DMS79 treated with DMSO at 0.1 percent for 48 hours (cell line): Measurements from ENCODE around the gene TMC8.

ENCODE experiments used
- DNase-seq: peaks from one replicate; lab custom pipeline; 2025; lab: John Stamatoyannopoulos, UW

The TMC8 gene

DNA sequence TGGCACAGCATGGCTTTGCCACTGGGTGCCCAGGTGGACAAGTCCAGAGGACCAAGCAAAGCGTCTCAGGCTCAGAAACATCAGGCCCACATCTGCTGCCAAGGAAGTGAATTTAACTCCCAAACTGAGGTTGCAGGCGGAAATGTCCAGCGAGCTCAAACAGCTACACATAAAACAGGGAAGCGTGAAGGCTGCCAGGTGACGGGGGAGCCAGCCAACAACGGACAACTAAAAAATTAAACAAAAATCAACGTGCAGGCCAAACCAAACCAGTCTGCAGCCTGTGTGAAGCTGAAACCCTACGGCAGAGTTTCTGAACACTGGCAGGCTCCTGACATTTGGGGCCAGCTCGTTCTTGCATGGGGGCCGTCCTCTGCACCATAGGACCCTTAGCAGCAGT lies 53.8 kb downstream of the TMC8 start:
- no peak for DNase-seq

DNA sequence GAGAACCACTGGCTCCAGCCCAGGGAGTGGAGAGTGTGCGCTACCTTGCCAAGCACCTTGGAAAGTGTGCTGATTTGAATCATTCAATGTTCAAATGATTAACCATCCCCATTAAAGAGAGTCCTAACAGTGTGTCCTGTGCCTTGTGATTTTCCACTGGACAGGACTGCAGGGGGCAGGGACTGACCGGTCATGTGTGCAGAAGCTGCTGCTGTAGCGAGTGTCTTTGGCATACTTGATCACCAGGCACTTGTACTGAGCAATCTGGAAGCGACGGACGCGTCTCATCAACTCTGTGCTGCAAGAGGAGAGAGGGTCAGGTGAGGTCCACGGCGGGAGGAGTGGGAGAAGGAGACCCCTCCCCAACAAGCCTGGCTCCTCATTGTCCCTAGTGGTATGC lies 54.3 kb downstream of the TMC8 start:
- DNase-seq = no peak

DNA sequence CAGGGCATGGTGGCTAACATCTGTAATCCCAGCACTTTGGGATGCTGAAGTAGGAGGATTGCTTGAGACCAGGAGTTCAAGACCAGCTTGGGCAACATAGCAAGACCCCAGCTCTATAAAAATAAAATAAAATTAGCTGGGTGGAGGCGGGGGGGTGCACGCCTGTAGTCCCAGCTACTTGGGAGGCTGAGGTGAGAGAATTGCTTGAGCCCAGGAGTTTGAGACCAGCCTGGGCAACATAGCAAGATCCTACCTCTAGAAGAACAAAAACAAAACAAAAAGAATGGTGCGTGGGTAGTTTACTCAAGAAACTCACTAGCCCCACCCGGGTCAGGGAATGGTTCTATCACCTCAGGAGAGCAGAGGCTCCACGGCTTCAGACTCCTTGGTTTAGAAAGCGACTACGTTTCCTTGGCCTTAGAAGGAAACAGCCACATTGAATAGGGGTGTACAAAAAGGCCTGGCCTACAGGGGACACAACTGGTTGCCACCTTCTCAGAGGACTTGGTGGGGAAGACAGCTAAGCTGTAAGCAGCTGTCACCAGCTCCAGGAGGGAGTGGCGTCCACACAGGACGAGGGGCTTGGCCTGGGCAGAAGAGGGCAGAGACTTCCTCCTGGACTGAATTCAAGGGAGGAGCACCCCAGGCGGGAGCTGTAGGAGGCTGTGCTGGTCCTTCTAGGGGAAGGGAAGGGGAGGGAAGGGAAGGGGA lies 55.6 kb downstream of the TMC8 start:
- no peak for DNase-seq

DNA sequence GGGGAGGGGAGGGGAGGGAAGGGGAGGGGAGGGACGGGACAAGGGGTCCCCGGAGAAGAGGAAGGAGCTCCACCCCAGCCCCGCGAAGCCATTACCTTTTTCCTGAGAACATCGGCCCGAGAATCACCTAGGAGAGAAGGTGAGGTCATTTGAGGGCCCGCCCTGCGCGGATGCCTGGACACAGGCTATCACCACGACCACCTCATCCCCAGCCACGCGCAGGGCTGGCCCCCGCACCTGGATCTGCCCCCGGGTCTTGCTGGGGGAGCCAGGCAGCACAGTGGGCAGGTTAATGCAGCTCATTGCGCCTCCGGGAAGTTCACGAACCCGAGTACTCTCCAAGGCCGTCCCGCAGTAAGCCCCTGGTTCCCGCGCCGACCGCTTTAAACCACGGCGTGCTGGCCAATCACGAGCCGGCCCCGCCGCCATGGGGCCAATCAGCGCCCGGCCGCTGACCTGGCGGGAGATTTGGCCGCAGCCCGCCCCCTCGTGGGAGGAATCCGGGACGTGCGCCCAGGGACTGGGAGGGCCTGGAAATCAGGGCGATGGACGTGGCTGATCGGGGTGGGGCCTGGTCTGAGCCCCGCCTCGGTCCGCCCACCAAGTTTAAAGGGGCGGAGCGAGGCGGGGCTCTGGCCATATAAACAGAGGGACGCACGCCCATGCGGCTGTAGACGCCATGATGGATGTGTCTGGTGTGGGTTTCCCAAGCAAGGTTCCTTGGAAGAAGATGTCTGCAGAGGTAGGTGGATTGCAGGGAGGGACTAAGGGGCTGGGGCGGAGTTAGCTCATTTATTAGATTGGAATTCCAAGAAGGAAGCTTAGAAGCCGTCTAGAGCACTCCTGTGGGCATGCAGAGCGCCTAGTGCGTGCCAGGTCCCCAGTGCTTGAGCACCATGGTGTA lies 56.4 kb downstream of the TMC8 start, which contains the start of the genes AFMID and TK1:
Gene AFMID (plus strand): TSS at position 671 of the 904 bp plus-strand sequence. CDS start 9 bp downstream, at position 680.
Gene TK1 (minus strand): TSS at position 361 of the 904 bp plus-strand sequence. CDS start 58 bp downstream, at position 303.
- peak; percentile 87 for DNase-seq
